K562 treated with DMSO at 1 percent for 24 hours (cell line): ENCODE data around the gene ZNF695. TPM values are rescaled to one million over a fixed set of nuclear protein-coding genes. Genes with fewer than 3 reads are reported as not detected.

Experiments used
- total RNA-seq: library from RNA; unstranded; fragments of 300-600 nt; gene quantifications from 2 replicates; pipeline ENCODE4 v1.2.3, GENCODE V29; 2022; ENCODE audit warnings: low read depth; ENCODE audit not compliant: insufficient read depth

ZNF695 gene
- total RNA-seq = 6.6 and 8.3 TPM in 2 replicates

GRCh38 chr1:247007511-247008405, at the start of gene ZNF695:
Gene ZNF695 (minus strand): TSS chr1:247008057. CDS start chr1:247007908, 149 bp downstream.

Other genes starting within 250 kb of the ZNF695 start
- gene AHCTF1, start 76.1 kb downstream of the ZNF695 start, total RNA-seq = 14.9 and 17.9 TPM in 2 replicates
- gene ZNF670, start 70.8 kb upstream of the ZNF695 start, total RNA-seq = 2.7 and 4.0 TPM in 2 replicates
- gene ZNF669, start 96.3 kb upstream of the ZNF695 start, total RNA-seq = 6.2 and 7.1 TPM in 2 replicates
- gene ZNF124, start 164.0 kb upstream of the ZNF695 start, total RNA-seq = 10.9 and 16.5 TPM in 2 replicates
- gene VN1R5, start 248.0 kb upstream of the ZNF695 start, total RNA-seq = not detected in 2 replicates